Loucy (cell line): ENCODE results near the gene ZCWPW1.

ENCODE experiments used
- H2AFZ ChIP-seq: fragments of 200-600 bp; sonication (generic); 2 replicates; pipeline ENCODE4 v1.6.0; 2016; ENCODE audit warnings: antibody characterized with exemption, mild to moderate bottlenecking, low read length, moderate library complexity
- H3F3A ChIP-seq: fragments of 200-600 bp; 2 replicates; pipeline ENCODE4 v1.6.0; 2016; ENCODE audit warnings: antibody characterized with exemption, low read depth, mild to moderate bottlenecking
- H3K27me3 ChIP-seq: fragments of 200-600 bp; sonication (generic); 2 replicates; pipeline ENCODE4 v1.6.1; 2014; ENCODE audit warnings: low read length, mild to moderate bottlenecking; ENCODE audit not compliant: insufficient read depth, poor library complexity, severe bottlenecking
- H3K36me3 ChIP-seq: fragments of 200-600 bp; sonication (generic); 2 replicates; pipeline ENCODE4 v1.6.1; 2016; ENCODE audit warnings: low read length; ENCODE audit not compliant: insufficient read depth
- H3K4me1 ChIP-seq: fragments of 200-600 bp; sonication (generic); 2 replicates; pipeline ENCODE4 v1.5.1; 2014; ENCODE audit warnings: low read length, mild to moderate bottlenecking; ENCODE audit not compliant: insufficient read depth, poor library complexity, severe bottlenecking
- H3K4me2 ChIP-seq: fragments of 200-600 bp; sonication (generic); 2 replicates; pipeline ENCODE4 v1.6.0; 2014; ENCODE audit warnings: antibody characterized with exemption, low read length, low read depth, mild to moderate bottlenecking; ENCODE audit not compliant: poor library complexity, severe bottlenecking
- H3K4me3 ChIP-seq: fragments of 200-600 bp; sonication (generic); 2 replicates; pipeline ENCODE4 v1.5.1; 2014; ENCODE audit warnings: low read length, mild to moderate bottlenecking, mixed read lengths; ENCODE audit not compliant: poor library complexity, severe bottlenecking
- H3K79me2 ChIP-seq: fragments of 200-600 bp; sonication (generic); 2 replicates; pipeline ENCODE4 v1.6.1; 2014; ENCODE audit warnings: low read length; ENCODE audit not compliant: insufficient read depth
- H3K9ac ChIP-seq: fragments of 200-600 bp; sonication (generic); 2 replicates; pipeline ENCODE4 v1.6.0; 2014; ENCODE audit warnings: mild to moderate bottlenecking, low read depth, low read length, moderate library complexity; ENCODE audit not compliant: poor library complexity, severe bottlenecking
- H3K9me2 ChIP-seq: fragments of 200-600 bp; sonication (generic); replicated peaks from 2 replicates; pipeline ENCODE4 v1.6.1; 2016; ENCODE audit warnings: low read depth, low read length, mixed read lengths
- H3K9me3 ChIP-seq: fragments of 200-600 bp; sonication (generic); 2 replicates; pipeline ENCODE4 v1.6.1; 2014; ENCODE audit warnings: mild to moderate bottlenecking, antibody characterized with exemption, low read length, low read depth; ENCODE audit not compliant: insufficient read depth
- H4K20me1 ChIP-seq: fragments of 200-600 bp; sonication (generic); 2 replicates; pipeline ENCODE4 v1.6.0; 2014; ENCODE audit warnings: antibody characterized with exemption, low read length, mild to moderate bottlenecking; ENCODE audit not compliant: insufficient read depth, poor library complexity, severe bottlenecking
- CTCF ChIP-seq: fragments of 200-600 bp; sonication (generic); conservative IDR thresholded peaks from 2 replicates; pipeline ENCODE4 v1.5.1; 2014; ENCODE audit warnings: mild to moderate bottlenecking, antibody characterized with exemption, low read length
- EZH2phosphoT487 ChIP-seq: fragments of 200-600 bp; IDR thresholded peaks from 2 replicates; pipeline ENCODE4 v1.6.1; 2018; ENCODE audit warnings: antibody characterized with exemption, mild to moderate bottlenecking, moderate library complexity, borderline replicate concordance

The ZCWPW1 gene

DNA sequence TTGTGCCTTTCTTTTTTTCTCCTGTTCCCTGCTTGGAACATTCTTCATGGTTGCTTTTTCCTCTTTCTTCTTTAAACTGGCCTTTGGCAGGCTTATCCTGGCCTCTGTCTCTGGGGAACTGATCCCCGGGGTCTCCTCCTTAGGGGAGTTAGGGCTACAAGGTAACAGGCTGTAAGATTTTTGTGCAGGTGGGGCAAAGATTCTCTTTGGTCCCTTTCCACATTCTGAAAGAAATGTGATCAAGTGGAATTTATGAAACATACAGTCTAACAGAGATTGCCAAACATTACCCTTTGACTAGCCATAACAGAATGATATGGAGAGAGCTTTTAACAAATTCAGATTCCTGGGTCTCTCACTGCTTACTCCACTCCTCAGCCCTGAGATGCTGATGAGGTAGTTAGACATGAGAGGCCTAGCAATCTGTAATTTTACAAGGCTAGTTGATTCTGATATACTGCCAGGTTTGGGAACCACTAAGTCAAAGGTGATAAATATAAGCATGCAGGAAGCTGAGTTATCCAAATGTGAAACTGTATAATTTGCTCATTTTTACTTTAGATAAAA lies 8.8 kb downstream of the ZCWPW1 start:
- Histone ChIP-seq H4K20me1 (no peaks in the 10 kb centered on the region), H3K36me3 (no peaks in the 10 kb centered on the region), H3K9me3 (no peaks in the 10 kb centered on the region), H3K4me1 (no peaks in the 10 kb centered on the region), H3K4me2 (no peak overlapping the region), H3F3A (no peaks in the 10 kb centered on the region), H3K9me2 (no peaks in the 10 kb centered on the region), H3K79me2 (no peaks in the 10 kb centered on the region), H2AFZ (no peak overlapping the region), H3K27me3 (no peaks in the 10 kb centered on the region), H3K9ac (no peak overlapping the region), H3K4me3 (no peak overlapping the region)
- TF ChIP-seq EZH2phosphoT487 (no peak), CTCF (no peak)

- no peaks in the 10 kb centered on the region for H3K9me2 ChIP-seq
- H3K27me3 ChIP-seq, result no peaks in the 10 kb centered on the region
- no peak for TF ChIP-seq EZH2phosphoT487
- TF ChIP-seq CTCF, result no peak
- no peak overlapping the region for H3K9ac ChIP-seq
- H3K9me3 ChIP-seq, result no peaks in the 10 kb centered on the region
- H3K36me3 ChIP-seq, result no peaks in the 10 kb centered on the region
- H3K79me2 ChIP-seq, result no peaks in the 10 kb centered on the region
- no peak overlapping the region for H3K4me2 ChIP-seq
- H4K20me1 ChIP-seq, result no peaks in the 10 kb centered on the region
- H3K4me1 ChIP-seq, result no peaks in the 10 kb centered on the region
- H2AFZ ChIP-seq, result no peak overlapping the region
- H3F3A ChIP-seq, result no peaks in the 10 kb centered on the region
- H3K4me3 ChIP-seq, result no peak overlapping the region
These were observed 9.4 kb downstream of the ZCWPW1 start for GRCh38 chr7:100418930-100419659.

GRCh38 chr7:100415448-100415847 lies 13.1 kb downstream of the ZCWPW1 start:
- H3K9ac ChIP-seq, result no peak overlapping the region
- H3K4me2 ChIP-seq, result no peak overlapping the region
- H3K9me2 ChIP-seq, result no peaks in the 10 kb centered on the region
- no peak overlapping the region for H3K4me3 ChIP-seq
- no peaks in the 10 kb centered on the region for H4K20me1 ChIP-seq
- no peaks in the 10 kb centered on the region for H3K36me3 ChIP-seq
- H3K27me3 ChIP-seq, result no peaks in the 10 kb centered on the region
- H3K79me2 ChIP-seq, result no peaks in the 10 kb centered on the region
- H2AFZ ChIP-seq, result no peak overlapping the region
- H3K4me1 ChIP-seq, result no peaks in the 10 kb centered on the region
- H3K9me3 ChIP-seq, result no peaks in the 10 kb centered on the region
- no peaks in the 10 kb centered on the region for H3F3A ChIP-seq
- TF ChIP-seq EZH2phosphoT487 (no peak), CTCF (no peak)
